Naive B cell (primary cell): Measurements from ENCODE around the gene WNT5A. TPM values are rescaled to one million over a fixed set of nuclear protein-coding genes. Genes with fewer than 3 reads are reported as not detected.
A peak's percentile ranks its signal among the peaks of the same experiment; 100 is the strongest.
"Not testable (repeated sequence)": the region's sequence is repeated elsewhere in the genome, so short reads cannot be mapped to it uniquely, and the experiment has no call there.

Experiments
- ATAC-seq, 2 donors: fragments of 150-1000 bp; cut with Tn5 transposase; 2 replicates each; pipeline ENCODE4 v1.10.0; 2021; ENCODE audit warnings: low read depth in 2 of 2, mild to moderate bottlenecking in 2 of 2, moderate library complexity in 2 of 2
- DNase-seq: peaks from one replicate; pipeline ENCODE4 v3.0.0; 2022
- H3K27ac Mint-ChIP-seq, 6 donors: one replicate each; pipeline ENCODE4 v1.8.0; 2020 to 2022; ENCODE audit warnings: mild to moderate bottlenecking in 6 of 6, mixed read lengths in 6 of 6, moderate library complexity in 5 of 6, inconsistent platforms in 2 of 6
- H3K27me3 Mint-ChIP-seq, 3 donors: one replicate each; pipeline ENCODE4 v1.8.0; 2021 to 2022; ENCODE audit warnings: mixed read lengths in 3 of 3, mild to moderate bottlenecking in 1 of 3
- H3K36me3 Mint-ChIP-seq, 2 donors: one replicate each; pipeline ENCODE4 v1.8.0; 2020 to 2022; ENCODE audit warnings: mixed read lengths in 2 of 2, inconsistent platforms in 1 of 2, mild to moderate bottlenecking in 1 of 2
- H3K4me1 Mint-ChIP-seq, 3 donors: one replicate each; pipeline ENCODE4 v1.8.0; 2020 to 2022; ENCODE audit warnings: mixed read lengths in 3 of 3, inconsistent platforms in 1 of 3, mild to moderate bottlenecking in 1 of 3, moderate library complexity in 1 of 3
- H3K4me3 Mint-ChIP-seq, 8 donors: one replicate each; pipeline ENCODE4 v1.8.0; 2020 to 2022; ENCODE audit warnings: mild to moderate bottlenecking in 8 of 8, mixed read lengths in 8 of 8, moderate library complexity in 8 of 8, inconsistent platforms in 2 of 8
- H3K9me3 Mint-ChIP-seq, 7 donors: one replicate each; pipeline ENCODE4 v1.8.0; 2020 to 2022; ENCODE audit warnings: mixed read lengths in 7 of 7, mild to moderate bottlenecking in 5 of 7, inconsistent platforms in 2 of 7, moderate library complexity in 1 of 7
- polyA plus RNA-seq, 6 donors: library from polyadenylated mRNA; unstranded; fragments of 300-500 nt; fragmentation: Illumina TruSeq; gene quantifications; one replicate each; pipeline ENCODE4 v1.2.3, GENCODE V29; 2021; ENCODE audit warnings: low read depth in 6 of 6

Gene WNT5A
- polyA plus RNA-seq, 6 donors from 2014 or later, result not detected

GRCh38 chr3:55516392-55517030 lies 29.4 kb upstream of the WNT5A start:
- ATAC-seq (no peak), DNase-seq (no peak)
- no peak overlapping the region for H3K27ac Mint-ChIP-seq
- H3K27me3 Mint-ChIP-seq, result peaks cover 4 to 9% (median 5%) of the 10 kb centered on the region in 3 donors
- H3K9me3 Mint-ChIP-seq, result peaks cover 0 to 2% (median 0%) of the 10 kb centered on the region in 7 donors
- H3K4me3 Mint-ChIP-seq, result no peak overlapping the region
- H3K4me1 Mint-ChIP-seq, result no peaks in the 10 kb centered on the region
- no peaks in the 10 kb centered on the region for H3K36me3 Mint-ChIP-seq

- Mint-ChIP-seq H3K4me1 (no peaks in the 10 kb centered on the region), H3K27me3 (peaks cover 4 to 9% (median 5%) of the 10 kb centered on the region in 3 donors), H3K9me3 (peaks cover 0 to 2% (median 0%) of the 10 kb centered on the region in 7 donors), H3K36me3 (no peaks in the 10 kb centered on the region), H3K4me3 (no peak overlapping the region), H3K27ac (no peak overlapping the region)
- no peak for DNase-seq
- no peak for ATAC-seq
Measured at GRCh38 chr3:55515550-55516246, 28.6 kb upstream of the WNT5A start.

GRCh38 chr3:55514962-55515361 lies 27.9 kb upstream of the WNT5A start:
- H3K36me3 Mint-ChIP-seq, result no peaks in the 10 kb centered on the region
- H3K4me3 Mint-ChIP-seq, result no peak overlapping the region
- no peak for DNase-seq
- H3K9me3 Mint-ChIP-seq, result peaks cover 0 to 2% (median 0%) of the 10 kb centered on the region in 7 donors
- no peak for ATAC-seq
- peaks cover 4 to 9% (median 5%) of the 10 kb centered on the region in 3 donors for H3K27me3 Mint-ChIP-seq
- H3K4me1 Mint-ChIP-seq, result no peaks in the 10 kb centered on the region
- no peak overlapping the region for H3K27ac Mint-ChIP-seq

GRCh38 chr3:55512571-55513343 lies 25.7 kb upstream of the WNT5A start:
- DNase-seq (no peak), ATAC-seq (no peak)
- no peaks in the 10 kb centered on the region for H3K36me3 Mint-ChIP-seq
- peaks cover 4 to 9% (median 6%) of the 10 kb centered on the region in 3 donors for H3K27me3 Mint-ChIP-seq
- H3K4me3 Mint-ChIP-seq, result no peak overlapping the region
- no peak overlapping the region for H3K27ac Mint-ChIP-seq
- H3K4me1 Mint-ChIP-seq, result no peaks in the 10 kb centered on the region
- peaks cover 0 to 2% (median 0%) of the 10 kb centered on the region in 7 donors for H3K9me3 Mint-ChIP-seq

GRCh38 chr3:55511895-55512570 lies 24.9 kb upstream of the WNT5A start:
- H3K9me3 Mint-ChIP-seq, result peaks cover 0 to 3% (median 0%) of the 10 kb centered on the region in 7 donors
- H3K27ac Mint-ChIP-seq, result no peak overlapping the region
- H3K36me3 Mint-ChIP-seq, result no peaks in the 10 kb centered on the region
- H3K27me3 Mint-ChIP-seq, result peaks cover 4 to 9% (median 9%) of the 10 kb centered on the region in 3 donors
- DNase-seq, result no peak
- ATAC-seq, result no peak
- no peaks in the 10 kb centered on the region for H3K4me1 Mint-ChIP-seq
- no peak overlapping the region for H3K4me3 Mint-ChIP-seq

GRCh38 chr3:55508335-55508734 lies 21.2 kb upstream of the WNT5A start:
- Mint-ChIP-seq H3K9me3 (peaks cover 0 to 3% (median 0%) of the 10 kb centered on the region in 7 donors), H3K36me3 (no peaks in the 10 kb centered on the region)
- no peak for ATAC-seq

GRCh38 chr3:55507808-55508207 lies 20.7 kb upstream of the WNT5A start:
- Mint-ChIP-seq H3K36me3 (no peaks in the 10 kb centered on the region), H3K4me3 (no peak overlapping the region), H3K9me3 (peaks cover 0 to 3% (median 0%) of the 10 kb centered on the region in 7 donors), H3K27ac (no peak overlapping the region), H3K4me1 (no peaks in the 10 kb centered on the region), H3K27me3 (peaks cover under 1 to 5% (median 4%) of the 10 kb centered on the region in 3 donors)
- ATAC-seq (no peak), DNase-seq (no peak)

More at GRCh38 chr3:55508335-55508734, 21.2 kb upstream of the WNT5A start:
- Mint-ChIP-seq H3K4me1 (no peaks in the 10 kb centered on the region), H3K4me3 (no peak overlapping the region), H3K27ac (no peak overlapping the region), H3K27me3 (peaks cover 5 to 8% (median 5%) of the 10 kb centered on the region in 3 donors)
- DNase-seq, result no peak

- no peak for DNase-seq
- no peak for ATAC-seq
- H3K4me1 Mint-ChIP-seq, result no peaks in the 10 kb centered on the region
- H3K36me3 Mint-ChIP-seq, result no peaks in the 10 kb centered on the region
- H3K27ac Mint-ChIP-seq, result no peak overlapping the region
- H3K4me3 Mint-ChIP-seq, result no peak overlapping the region
- H3K27me3 Mint-ChIP-seq, result peaks cover 0 to 5% (median 5%) of the 10 kb centered on the region in 3 donors
- peaks cover 0 to 3% (median 0%) of the 10 kb centered on the region in 7 donors for H3K9me3 Mint-ChIP-seq
Measured at GRCh38 chr3:55505776-55506175, 18.7 kb upstream of the WNT5A start.

GRCh38 chr3:55505102-55505501 lies 18.0 kb upstream of the WNT5A start:
- H3K4me1 Mint-ChIP-seq, H3K36me3 Mint-ChIP-seq, H3K4me3 Mint-ChIP-seq, H3K9me3 Mint-ChIP-seq, H3K27me3 Mint-ChIP-seq, ATAC-seq, DNase-seq: not testable (repeated sequence)
- peak overlapping the region in 2 of 6 donors; percentile 34 to 62 for H3K27ac Mint-ChIP-seq

GRCh38 chr3:55501905-55502304 lies 14.8 kb upstream of the WNT5A start:
- Mint-ChIP-seq H3K27me3 (peaks cover 0 to 5% (median 4%) of the 10 kb centered on the region in 3 donors), H3K4me1 (no peaks in the 10 kb centered on the region), H3K9me3 (no peaks in the 10 kb centered on the region), H3K36me3 (no peaks in the 10 kb centered on the region), H3K27ac (no peak overlapping the region), H3K4me3 (no peak overlapping the region)
- ATAC-seq (no peak), DNase-seq (no peak)

GRCh38 chr3:55500555-55501330 lies 13.6 kb upstream of the WNT5A start:
- Mint-ChIP-seq H3K9me3 (no peaks in the 10 kb centered on the region), H3K27me3 (peaks cover 0 to 5% (median 4%) of the 10 kb centered on the region in 3 donors), H3K4me1 (no peaks in the 10 kb centered on the region), H3K27ac (no peak overlapping the region), H3K36me3 (no peaks in the 10 kb centered on the region), H3K4me3 (no peak overlapping the region)
- no peak for ATAC-seq
- no peak for DNase-seq

- H3K27ac Mint-ChIP-seq, result no peak overlapping the region
- H3K9me3 Mint-ChIP-seq, result peaks cover 0 to 4% (median 0%) of the 10 kb centered on the region in 7 donors
- H3K27me3 Mint-ChIP-seq, result peaks cover under 1 to 8% (median 6%) of the 10 kb centered on the region in 3 donors
- H3K4me1 Mint-ChIP-seq, result no peaks in the 10 kb centered on the region
- no peak overlapping the region for H3K4me3 Mint-ChIP-seq
- H3K36me3 Mint-ChIP-seq, result no peaks in the 10 kb centered on the region
- ATAC-seq (no peak), DNase-seq (no peak)
Measured at GRCh38 chr3:55498520-55498919, 11.4 kb upstream of the WNT5A start.
